ENCODE results near the gene MBD4.

The MBD4 gene

GRCh38 chr3:129424185-129424841 is 15.4 kb downstream of the MBD4 start:
- no peak for TF ChIP-seq TEAD4 (IDR thresholded peaks at IDR 0.05)
- TF ChIP-seq CEBPB (IDR thresholded peaks at IDR 0.05), result no peak
- no peak for TF ChIP-seq FOXM1 (IDR thresholded peaks at IDR 0.05; ENCODE audit: borderline replicate concordance, low read depth)
- TF ChIP-seq CREB1 (IDR thresholded peaks at IDR 0.05; ENCODE audit: low read depth), result no peak

- TF ChIP-seq MAX (IDR thresholded peaks at IDR 0.05), result no peak
- no peak for TF ChIP-seq TAF1 (IDR thresholded peaks at IDR 0.05; ENCODE audit: low read depth)
- TF ChIP-seq NFIC (IDR thresholded peaks at IDR 0.05), result no peak
- TF ChIP-seq ZBTB7A (IDR thresholded peaks at IDR 0.05; ENCODE audit: low read depth), result no peak
- TF ChIP-seq RAD21 (IDR thresholded peaks at IDR 0.05; ENCODE audit: low read depth), result no peak
- no peak for TF ChIP-seq CEBPB (IDR thresholded peaks at IDR 0.05)
- no peak for TF ChIP-seq REST (IDR thresholded peaks at IDR 0.05; ENCODE audit: low read depth)
- no peak for TF ChIP-seq EP300 (IDR thresholded peaks at IDR 0.05; ENCODE audit: borderline replicate concordance)
- no peak for TF ChIP-seq FOXM1 (IDR thresholded peaks at IDR 0.05; ENCODE audit: borderline replicate concordance, low read depth)
- no peak for TF ChIP-seq EGR1 (IDR thresholded peaks at IDR 0.05)
- TF ChIP-seq USF1 (IDR thresholded peaks at IDR 0.05), result no peak
- TF ChIP-seq TCF12 (IDR thresholded peaks at IDR 0.05; ENCODE audit: low read depth), result no peak
Observed at GRCh38 chr3:129422897-129423296, 16.9 kb downstream of the MBD4 start.

GRCh38 chr3:129421988-129422745 is 17.6 kb downstream of the MBD4 start:
- no peak for TF ChIP-seq YY1 (IDR thresholded peaks at IDR 0.05; ENCODE audit: low read depth)
- TF ChIP-seq TCF12 (IDR thresholded peaks at IDR 0.05; ENCODE audit: low read depth), result no peak
- TF ChIP-seq USF1 (IDR thresholded peaks at IDR 0.05), result no peak
- TF ChIP-seq FOXM1 (IDR thresholded peaks at IDR 0.05; ENCODE audit: borderline replicate concordance, low read depth), result no peak
- TF ChIP-seq CREB1 (IDR thresholded peaks at IDR 0.05; ENCODE audit: low read depth), result no peak
- TF ChIP-seq REST (IDR thresholded peaks at IDR 0.05; ENCODE audit: low read depth), result no peak
- no peak for TF ChIP-seq RAD21 (IDR thresholded peaks at IDR 0.05; ENCODE audit: low read depth)
- TF ChIP-seq TEAD4 (IDR thresholded peaks at IDR 0.05), result no peak

- TF ChIP-seq EGR1 (IDR thresholded peaks at IDR 0.05), result no peak
- no peak for TF ChIP-seq YY1 (IDR thresholded peaks at IDR 0.05; ENCODE audit: low read depth)
- TF ChIP-seq TCF12 (IDR thresholded peaks at IDR 0.05; ENCODE audit: low read depth), result no peak
Observed at GRCh38 chr3:129421236-129421883, 18.4 kb downstream of the MBD4 start.

GRCh38 chr3:129419476-129419875 is 20.3 kb downstream of the MBD4 start:
- TF ChIP-seq TAF1 (IDR thresholded peaks at IDR 0.05; ENCODE audit: low read depth), result no peak

- TF ChIP-seq EGR1 (IDR thresholded peaks at IDR 0.05) (no peak), TEAD4 (IDR thresholded peaks at IDR 0.05) (no peak), FOXM1 (IDR thresholded peaks at IDR 0.05; ENCODE audit: borderline replicate concordance, low read depth) (no peak), TCF12 (IDR thresholded peaks at IDR 0.05; ENCODE audit: low read depth) (no peak), CEBPB (IDR thresholded peaks at IDR 0.05) (no peak), RAD21 (IDR thresholded peaks at IDR 0.05; ENCODE audit: low read depth) (no peak), TAF1 (IDR thresholded peaks at IDR 0.05; ENCODE audit: low read depth) (no peak), CREB1 (IDR thresholded peaks at IDR 0.05; ENCODE audit: low read depth) (no peak), MAX (IDR thresholded peaks at IDR 0.05) (no peak), YY1 (IDR thresholded peaks at IDR 0.05; ENCODE audit: low read depth) (no peak), ZBTB7A (IDR thresholded peaks at IDR 0.05; ENCODE audit: low read depth) (no peak), USF1 (IDR thresholded peaks at IDR 0.05) (no peak), REST (IDR thresholded peaks at IDR 0.05; ENCODE audit: low read depth) (no peak)
Observed at GRCh38 chr3:129418041-129418973, 21.4 kb downstream of the MBD4 start.
